Neuronal stem cell (in vitro differentiated cells): ENCODE data around the gene OLFML2A.

ENCODE experiments used
- DNase-seq: peaks from one replicate; pipeline ENCODE4 v3.0.0-alpha.2; 2013; ENCODE audit warnings: low spot score
- H2AFZ ChIP-seq: one replicate; pipeline ENCODE4 v1.6.1; 2013; ENCODE audit warnings: mild to moderate bottlenecking, low read length, inconsistent platforms
- H2AK5ac ChIP-seq: 2 replicates; pipeline ENCODE4 v1.6.1; 2013; ENCODE audit warnings: low read depth, mild to moderate bottlenecking, inconsistent platforms, low read length, moderate library complexity, mixed read lengths
- H2BK120ac ChIP-seq: 2 replicates; pipeline ENCODE4 v1.6.1; 2013; ENCODE audit warnings: low read depth, mild to moderate bottlenecking, inconsistent platforms, low read length, moderate library complexity, mixed read lengths
- H2BK12ac ChIP-seq: one replicate; pipeline ENCODE4 v1.6.1; 2013; ENCODE audit warnings: low read length, inconsistent platforms
- H2BK15ac ChIP-seq: 2 replicates; pipeline ENCODE4 v1.6.1; 2013; ENCODE audit warnings: mild to moderate bottlenecking, low read length, inconsistent platforms, mixed read lengths
- H2BK5ac ChIP-seq: one replicate; pipeline ENCODE4 v1.6.1; 2013; ENCODE audit warnings: inconsistent platforms, mild to moderate bottlenecking, low read length, moderate library complexity
- H3K14ac ChIP-seq: one replicate; pipeline ENCODE4 v1.6.1; 2013; ENCODE audit warnings: low read length, inconsistent platforms
- H3K18ac ChIP-seq: 2 replicates; pipeline ENCODE4 v1.6.1; 2013; ENCODE audit warnings: low read length, inconsistent platforms
- H3K23ac ChIP-seq: 2 replicates; pipeline ENCODE4 v1.6.1; 2013; ENCODE audit warnings: low read depth, mild to moderate bottlenecking, mixed read lengths, low read length, inconsistent platforms; ENCODE audit not compliant: poor library complexity
- H3K27ac ChIP-seq: replicated peaks from 3 replicates; pipeline ENCODE4 v1.5.1; 2013; ENCODE audit warnings: low read length, inconsistent platforms
- H3K27me3 ChIP-seq, 3 experiments: 2 replicates each; pipeline ENCODE4 v1.6.1; 2013; ENCODE audit warnings: low read length in 3 of 3, mild to moderate bottlenecking in 2 of 3, inconsistent platforms in 1 of 3, low read depth in 1 of 3, mixed read lengths in 1 of 3, moderate library complexity in 1 of 3; ENCODE audit not compliant: control insufficient read depth in 3 of 3, insufficient read depth in 3 of 3
- H3K36me3 ChIP-seq, 2 donors: replicated peaks in 1 of 2; 2 replicates each; pipeline ENCODE4 v1.6.1; 2013; ENCODE audit warnings: low read length in 2 of 2; ENCODE audit not compliant: control insufficient read depth in 2 of 2, insufficient read depth in 2 of 2
- H3K4ac ChIP-seq: 2 replicates; pipeline ENCODE4 v1.6.1; 2013; ENCODE audit warnings: inconsistent platforms, mild to moderate bottlenecking, low read length, moderate library complexity
- H3K4me1 ChIP-seq, 2 donors: 1 replicate in 1 of 2; 2 replicates in 1 of 2; pipeline ENCODE4 v1.6.1; 2013; ENCODE audit warnings: low read length in 2 of 2, low read depth in 1 of 2; ENCODE audit not compliant: control insufficient read depth in 2 of 2, insufficient read depth in 1 of 2
- H3K4me2 ChIP-seq: one replicate; pipeline ENCODE4 v1.6.1; 2013; ENCODE audit warnings: mild to moderate bottlenecking, low read length, inconsistent platforms; ENCODE audit not compliant: insufficient read depth, poor library complexity, severe bottlenecking
- H3K4me3 ChIP-seq, 2 donors: 2 replicates each; pipeline ENCODE4 v1.5.1; 2013; ENCODE audit warnings: low read length in 2 of 2, mild to moderate bottlenecking in 2 of 2, inconsistent platforms in 1 of 2, moderate library complexity in 1 of 2
- H3K79me1 ChIP-seq: one replicate; pipeline ENCODE4 v1.6.1; 2013; ENCODE audit warnings: low read depth, mild to moderate bottlenecking, inconsistent platforms, low read length, moderate library complexity
- H3K9ac ChIP-seq: one replicate; pipeline ENCODE4 v1.6.1; 2013; ENCODE audit warnings: mild to moderate bottlenecking, low read depth, low read length, inconsistent platforms; ENCODE audit not compliant: poor library complexity
- H3K9me3 ChIP-seq, 2 donors: replicated peaks in 1 of 2; 2 replicates each; pipeline versions ENCODE3 to v1.6.1; 2013; ENCODE audit warnings: low read length in 2 of 2, mild to moderate bottlenecking in 2 of 2, inconsistent platforms in 1 of 2, low read depth in 1 of 2, mixed read lengths in 1 of 2, moderate library complexity in 1 of 2; ENCODE audit not compliant: control insufficient read depth in 2 of 2, insufficient read depth in 1 of 2
- H4K8ac ChIP-seq: one replicate; pipeline ENCODE4 v1.6.1; 2013; ENCODE audit warnings: low read depth, mild to moderate bottlenecking, inconsistent platforms, low read length, moderate library complexity
- H4K91ac ChIP-seq: one replicate; pipeline ENCODE4 v1.6.1; 2013; ENCODE audit warnings: low read length, low read depth, mild to moderate bottlenecking, inconsistent platforms; ENCODE audit not compliant: poor library complexity
- WGBS, 2 donors: extraction: QIAGEN DNeasy Blood & Tissue Kit; methylation state at CpG; one replicate each; pipeline ENCODE4 v1.1.7; 2013; ENCODE audit warnings: missing lambda C conversion rate in 2 of 2, mixed read lengths in 1 of 2; ENCODE audit not compliant: insufficient read length in 2 of 2, insufficient replicate concordance in 1 of 2; ENCODE audit errors: extremely low coverage in 2 of 2; 5-methylcytosine and 5-hydroxymethylcytosine counted together

OLFML2A gene

DNA sequence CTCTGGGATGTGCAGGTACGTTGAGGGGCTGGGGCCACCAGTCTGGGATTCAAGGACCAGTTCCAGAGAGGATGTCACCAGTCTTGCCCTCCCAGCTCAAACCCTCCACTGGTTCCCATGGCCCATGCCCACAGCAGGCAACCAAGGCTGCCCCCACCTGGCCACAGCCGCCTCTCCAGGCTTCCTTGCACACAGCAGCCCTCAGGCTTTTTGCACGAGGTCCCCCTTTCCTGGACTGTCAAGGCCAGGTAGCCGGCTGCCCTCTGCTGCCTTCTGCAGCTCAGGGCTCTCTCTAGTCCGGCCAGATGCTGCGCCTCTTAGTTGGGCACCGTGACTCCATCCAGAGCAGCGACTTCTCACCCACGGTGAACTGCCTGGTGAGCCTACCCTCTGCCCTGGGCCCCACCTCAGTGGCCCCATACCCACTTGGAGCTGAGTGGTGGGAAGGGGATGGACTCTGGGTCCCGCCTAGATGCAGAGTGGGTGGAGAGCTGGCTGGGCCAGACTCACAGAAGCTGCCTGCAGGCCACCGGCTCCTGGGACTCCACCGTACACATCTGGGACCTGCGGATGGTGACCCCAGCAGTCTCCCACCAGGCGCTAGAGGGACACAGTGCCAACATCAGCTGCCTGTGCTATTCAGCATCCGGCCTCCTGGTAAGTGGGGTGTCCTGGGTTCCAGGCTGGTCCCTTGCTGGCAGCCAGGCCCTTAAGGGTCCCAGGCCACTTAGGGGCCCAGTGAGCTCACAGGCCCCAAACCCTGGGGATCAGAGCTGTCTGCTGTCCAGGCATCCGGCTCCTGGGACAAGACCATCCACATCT is 79.2 kb downstream of the OLFML2A start:
- no peak overlapping the region for H3K4me2 ChIP-seq
- no CpG with 5 or more reads among the region's 16 CpGs for WGBS, 2 donors
- peaks cover 10 to 19% of the 10 kb centered on the region in 2 donors for H3K4me1 ChIP-seq
- H3K23ac ChIP-seq, result peak overlapping the region; percentile 47
- no peak overlapping the region for H3K4me3 ChIP-seq
- DNase-seq, result no peak
- H3K36me3 ChIP-seq, result peaks cover 43 to 50% of the 10 kb centered on the region in 2 donors
- H3K4ac ChIP-seq, result no peak overlapping the region
- no peaks in the 10 kb centered on the region for H3K9me3 ChIP-seq
- no peak overlapping the region for H2AFZ ChIP-seq
- peaks cover 0 to 3% (median 0%) of the 10 kb centered on the region in 3 experiments for H3K27me3 ChIP-seq
- no peak overlapping the region for H3K18ac ChIP-seq
- no peak overlapping the region for H3K14ac ChIP-seq
- peak overlapping the region; percentile 90 for H4K8ac ChIP-seq
- H2BK12ac ChIP-seq, result no peak overlapping the region
- H2BK15ac ChIP-seq, result no peak overlapping the region
- no peak overlapping the region for H4K91ac ChIP-seq
- H2BK120ac ChIP-seq, result no peak overlapping the region
- H3K9ac ChIP-seq, result peak overlapping the region; percentile 72
- H2AK5ac ChIP-seq, result no peak overlapping the region
- no peak overlapping the region for H3K27ac ChIP-seq
- peak overlapping the region; percentile 45 for H2BK5ac ChIP-seq
- peaks cover 7% of the 10 kb centered on the region for H3K79me1 ChIP-seq

DNA sequence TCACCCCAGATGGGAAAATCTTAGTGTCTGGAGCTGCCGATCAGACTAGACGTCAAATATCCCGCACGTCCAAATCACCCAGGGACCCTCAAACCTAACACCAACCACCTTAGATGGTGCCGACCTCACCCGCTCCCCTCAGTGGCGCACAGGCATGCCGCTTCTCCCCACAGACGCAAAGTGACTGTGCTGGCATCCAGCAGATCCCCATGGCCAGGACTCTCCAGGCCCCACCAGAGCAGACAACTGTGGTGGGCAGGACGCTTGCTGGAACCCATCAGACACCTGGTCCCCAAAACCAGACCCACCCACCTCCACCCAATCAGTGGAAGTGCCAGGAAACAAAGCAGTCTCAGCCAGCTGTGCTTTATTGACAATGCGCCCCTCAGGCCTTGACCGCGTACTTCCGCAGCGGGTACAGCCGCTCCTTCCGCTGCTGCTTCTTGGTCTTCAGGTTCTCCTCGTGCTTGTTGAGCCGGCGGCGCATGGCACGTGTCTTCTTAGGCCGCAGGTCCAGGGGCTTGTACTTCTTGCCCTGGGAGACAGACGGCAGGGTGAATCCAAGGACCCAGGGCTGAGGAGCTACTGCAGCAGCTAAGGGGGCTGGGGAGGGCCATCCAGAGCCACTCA is 80.7 kb downstream of the OLFML2A start:
- no peak for DNase-seq
- Histone ChIP-seq H2AK5ac (no peak overlapping the region), H3K4ac (no peak overlapping the region), H2BK5ac (no peak overlapping the region), H3K79me1 (peaks cover 12% of the 10 kb centered on the region), H3K4me1 (peaks cover 10 to 15% of the 10 kb centered on the region in 2 donors), H3K23ac (no peak overlapping the region), H3K4me3 (no peak overlapping the region), H4K91ac (no peak overlapping the region), H3K27me3 (no peaks in the 10 kb centered on the region), H3K18ac (no peak overlapping the region), H4K8ac (no peak overlapping the region), H3K4me2 (no peak overlapping the region), H2BK15ac (no peak overlapping the region), H2BK12ac (no peak overlapping the region), H3K9me3 (no peaks in the 10 kb centered on the region), H2BK120ac (no peak overlapping the region), H2AFZ (no peak overlapping the region), H3K36me3 (peaks cover 43 to 51% of the 10 kb centered on the region in 2 donors), H3K27ac (no peak overlapping the region), H3K9ac (no peak overlapping the region), H3K14ac (no peak overlapping the region)
- no CpG with 5 or more reads among the region's 24 CpGs for WGBS, 2 donors

DNA sequence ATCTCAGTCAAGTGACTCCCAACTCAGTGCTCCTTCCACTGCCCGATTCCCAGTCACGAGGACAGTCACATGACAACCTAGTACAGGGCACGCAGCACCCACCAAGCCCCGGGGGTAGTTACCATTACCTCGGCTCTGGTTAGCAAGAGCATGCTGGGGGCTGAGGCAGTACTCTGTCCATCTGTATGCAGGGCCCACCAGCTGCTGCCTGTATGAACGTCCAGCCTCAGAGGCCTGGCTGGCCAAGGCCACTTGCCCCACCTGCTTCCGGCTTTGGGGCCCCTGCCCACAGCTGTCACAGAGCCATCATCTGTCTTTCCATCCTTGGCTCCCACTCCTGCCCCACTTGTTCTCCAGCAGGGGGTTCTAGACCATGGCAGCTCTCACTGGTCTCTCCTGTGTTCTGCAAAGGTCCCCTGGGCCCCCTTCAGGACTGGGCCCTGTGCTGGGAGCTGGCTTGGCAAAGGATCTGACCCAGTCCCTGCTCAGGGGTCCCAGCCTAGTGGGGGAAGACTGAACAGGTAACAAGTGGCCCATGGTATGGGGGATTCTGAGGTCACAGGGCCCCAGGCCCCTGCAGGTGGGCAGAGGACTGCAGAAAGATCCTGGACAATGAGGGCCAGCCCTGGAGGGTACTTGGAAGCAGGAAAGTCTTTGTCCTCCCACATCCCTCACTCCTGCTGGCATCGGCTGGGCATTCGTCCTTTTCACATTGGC is 81.6 kb downstream of the OLFML2A start:
- no peak overlapping the region for H2BK12ac ChIP-seq
- no peak overlapping the region for H2BK5ac ChIP-seq
- no peak overlapping the region for H3K23ac ChIP-seq
- no peaks in the 10 kb centered on the region for H3K9me3 ChIP-seq
- H3K18ac ChIP-seq, result no peak overlapping the region
- no peak overlapping the region for H3K4ac ChIP-seq
- H3K9ac ChIP-seq, result peak overlapping the region; percentile 45
- H3K4me2 ChIP-seq, result no peak overlapping the region
- no peak overlapping the region for H2AFZ ChIP-seq
- peaks cover 43 to 51% of the 10 kb centered on the region in 2 donors for H3K36me3 ChIP-seq
- peak overlapping the region in 1 of 2 donors; percentile 37 for H3K4me3 ChIP-seq
- H4K8ac ChIP-seq, result no peak overlapping the region
- H3K27me3 ChIP-seq, result no peaks in the 10 kb centered on the region
- no peak overlapping the region for H3K14ac ChIP-seq
- H2BK120ac ChIP-seq, result no peak overlapping the region
- DNase-seq, result no peak
- H3K79me1 ChIP-seq, result peaks cover 12% of the 10 kb centered on the region
- no peak overlapping the region for H2AK5ac ChIP-seq
- H3K27ac ChIP-seq, result no peak overlapping the region
- no peak overlapping the region for H2BK15ac ChIP-seq
- peaks cover 8 to 11% of the 10 kb centered on the region in 2 donors for H3K4me1 ChIP-seq
- no peak overlapping the region for H4K91ac ChIP-seq
- no CpG with 5 or more reads among the region's 9 CpGs for WGBS, 2 donors
